B cell (primary cell): ENCODE data around the gene PDCD6IP.

Experiments used
- CTCF ChIP-seq: fragments of 200-600 bp; IDR thresholded peaks from one replicate; pipeline ENCODE4 v1.8.0; 2022; ENCODE audit warnings: antibody characterized with exemption, mild to moderate bottlenecking
- EZH2 ChIP-seq: IDR thresholded peaks from 2 replicates; pipeline ENCODE4 v1.6.1; 2012; ENCODE audit warnings: borderline replicate concordance, low read depth, mild to moderate bottlenecking, moderate library complexity, low read length; ENCODE audit not compliant: insufficient read depth, poor library complexity, severe bottlenecking

GRCh38 chr3:33803894-33804526, 5.6 kb downstream of the PDCD6IP start:
- no peak for TF ChIP-seq CTCF
- TF ChIP-seq EZH2, result no peak
